ENCODE measurements around the gene UIMC1. TPM values are rescaled to one million over a fixed set of nuclear protein-coding genes. Genes with fewer than 3 reads are reported as not detected.

The UIMC1 gene
- total and polyA plus RNA-seq, 2 donors (not counting 1 experiment from before 2014, with no cell fraction given): 49.2 to 98.1 TPM

DNA sequence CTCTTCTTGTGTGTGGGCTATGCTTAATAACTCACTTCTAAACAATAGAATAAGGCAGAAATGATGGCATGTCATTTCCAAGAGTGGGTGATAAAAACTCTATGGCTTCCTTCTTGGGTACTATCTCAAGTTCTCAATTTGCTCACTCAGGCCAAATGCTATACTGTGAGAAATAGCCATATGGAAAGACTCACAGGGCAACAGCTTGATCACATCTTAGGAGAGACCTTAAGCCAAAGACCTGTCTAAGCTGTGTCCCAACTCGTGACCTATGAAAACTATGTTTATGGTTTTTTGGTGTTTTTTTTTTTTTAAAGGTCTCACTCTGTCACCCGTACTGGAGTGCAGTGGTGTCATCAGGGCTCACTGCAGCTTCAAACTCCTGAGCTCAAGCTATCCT lies 2.1 kb upstream of the UIMC1 start:
- no peak overlapping the region for H2AFZ ChIP-seq (ENCODE audit: insufficient read depth, low read depth, low read length, poor library complexity, severe bottlenecking)
- TF ChIP-seq, protein P1, sequence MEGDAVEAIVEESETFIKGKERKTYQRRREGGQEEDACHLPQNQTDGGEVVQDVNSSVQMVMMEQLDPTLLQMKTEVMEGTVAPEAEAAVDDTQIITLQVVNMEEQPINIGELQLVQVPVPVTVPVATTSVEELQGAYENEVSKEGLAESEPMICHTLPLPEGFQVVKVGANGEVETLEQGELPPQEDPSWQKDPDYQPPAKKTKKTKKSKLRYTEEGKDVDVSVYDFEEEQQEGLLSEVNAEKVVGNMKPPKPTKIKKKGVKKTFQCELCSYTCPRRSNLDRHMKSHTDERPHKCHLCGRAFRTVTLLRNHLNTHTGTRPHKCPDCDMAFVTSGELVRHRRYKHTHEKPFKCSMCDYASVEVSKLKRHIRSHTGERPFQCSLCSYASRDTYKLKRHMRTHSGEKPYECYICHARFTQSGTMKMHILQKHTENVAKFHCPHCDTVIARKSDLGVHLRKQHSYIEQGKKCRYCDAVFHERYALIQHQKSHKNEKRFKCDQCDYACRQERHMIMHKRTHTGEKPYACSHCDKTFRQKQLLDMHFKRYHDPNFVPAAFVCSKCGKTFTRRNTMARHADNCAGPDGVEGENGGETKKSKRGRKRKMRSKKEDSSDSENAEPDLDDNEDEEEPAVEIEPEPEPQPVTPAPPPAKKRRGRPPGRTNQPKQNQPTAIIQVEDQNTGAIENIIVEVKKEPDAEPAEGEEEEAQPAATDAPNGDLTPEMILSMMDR (IDR thresholded peaks at IDR 0.05): no peak
- TF ChIP-seq EZH2 (IDR thresholded peaks at IDR 0.05; ENCODE audit: borderline replicate concordance, insufficient read depth, low read depth, low read length, poor library complexity, severe bottlenecking): no peak
- H3K4me3 Mint-ChIP-seq: no peak overlapping the region
- 100% methylated on average over 1 of the region's 2 CpGs for WGBS (ENCODE audit: insufficient coverage)
- no peaks in the 10 kb centered on the region for H3K9me3 Mint-ChIP-seq (ENCODE audit: insufficient read depth)
- H3K4me2 ChIP-seq (replicated peaks; ENCODE audit: low read depth, low read length, poor library complexity, severe bottlenecking): no peak overlapping the region
- H3K36me3 ChIP-seq (replicated peaks in 1 of 2; ENCODE audit: control extremely low read depth in 1 of 2, control insufficient read depth in 1 of 2, extremely low read depth in 1 of 2, insufficient read depth in 2 of 2, low read length in 1 of 2): peaks cover 0 to 3% of the 10 kb centered on the region in 2 experiments
- H3K9me3 ChIP-seq (ENCODE audit: control extremely low read depth in 1 of 3, control insufficient read depth in 2 of 3, insufficient read depth in 1 of 3, low read length in 2 of 3): peaks cover 0 to 7% (median 0%) of the 10 kb centered on the region in 3 donors
- H3K27ac Mint-ChIP-seq: no peak overlapping the region
- no peak overlapping the region for H3K9ac ChIP-seq (ENCODE audit: low read length)
- CTCF ChIA-PET: interaction anchor here (1.0 to 1.2 kb wide), 2 partner anchors 12 to 433 kb away, joined by 3 read pairs; no protein-coding TSS in a partner anchor
- DNase-seq (no peak), ATAC-seq (ENCODE audit: low read depth) (no peak)
- no peak overlapping the region for H3K27ac ChIP-seq (ENCODE audit: low read length in 2 of 2)
- H3K27me3 ChIP-seq (replicated peaks in 1 of 4; ENCODE audit: control extremely low read depth in 1 of 4, control insufficient read depth in 3 of 4, insufficient read depth in 4 of 4, low read length in 3 of 4): no peaks in the 10 kb centered on the region
- POLR2A ChIA-PET: no interaction called here
- peaks cover 24% of the 10 kb centered on the region for H4K20me1 ChIP-seq (ENCODE audit: control insufficient read depth, insufficient read depth, low read length, poor library complexity, severe bottlenecking)
- H3K27me3 Mint-ChIP-seq: no peaks in the 10 kb centered on the region
- H3K4me1 ChIP-seq (ENCODE audit: control insufficient read depth in 2 of 2, insufficient read depth in 2 of 2, low read length in 2 of 2): peaks cover 18 to 27% of the 10 kb centered on the region in 2 donors
- H3K4me3 ChIP-seq (ENCODE audit: control extremely low read depth in 1 of 5, extremely low read depth in 1 of 5, insufficient read depth in 1 of 5, low read depth in 2 of 5, low read length in 4 of 5): no peak overlapping the region
- H3K79me2 ChIP-seq (ENCODE audit: control insufficient read depth, insufficient read depth, low read length): peaks cover 41% of the 10 kb centered on the region
- intact Hi-C loops (cut with micrococcal nuclease): loop anchor here (5.0 kb wide), 1 partner anchor 621 kb away; the partner anchor contains the start of genes HIGD2A and NOP16
- peaks cover 23% of the 10 kb centered on the region for H3K4me1 Mint-ChIP-seq

DNA sequence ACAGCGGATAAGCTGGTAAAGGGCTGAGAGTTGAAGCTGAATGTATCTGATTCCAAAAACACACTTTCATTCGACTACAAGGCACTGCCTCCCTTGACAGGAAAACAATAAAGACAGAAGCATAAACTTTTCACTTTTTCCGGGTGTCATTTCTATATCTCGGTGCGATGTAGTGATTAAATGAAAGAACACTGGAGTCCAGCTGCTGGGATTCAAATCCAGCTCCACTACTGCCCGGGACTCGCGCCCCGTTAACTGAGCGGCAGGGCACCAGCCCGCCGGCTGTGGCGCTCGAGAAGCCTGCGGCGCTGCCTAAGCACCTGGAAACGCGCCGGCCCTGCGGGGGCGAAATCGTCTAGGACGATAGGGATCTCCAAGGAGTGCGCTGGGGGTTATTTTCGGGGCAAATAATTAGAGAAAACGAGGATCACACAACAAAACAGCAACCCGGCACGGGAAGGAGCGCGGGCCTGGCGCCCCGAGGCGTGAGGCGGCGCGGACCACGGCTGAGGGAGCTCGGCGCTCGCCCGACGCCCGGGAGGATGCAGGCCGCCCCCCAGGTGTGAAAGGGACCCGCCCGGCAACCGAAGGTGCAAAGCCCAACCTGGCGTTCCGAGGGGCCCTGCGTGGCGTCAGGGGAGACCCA lies 837 bp downstream of the UIMC1 start:
- Histone ChIP-seq H3K27me3 (replicated peaks in 1 of 4; ENCODE audit: control extremely low read depth in 1 of 4, control insufficient read depth in 3 of 4, insufficient read depth in 4 of 4, low read length in 3 of 4) (no peaks in the 10 kb centered on the region), H3K9ac (ENCODE audit: low read length) (peak overlapping the region; percentile 96), H3K4me2 (replicated peaks; ENCODE audit: low read depth, low read length, poor library complexity, severe bottlenecking) (peak overlapping the region; percentile 87), H3K4me1 (ENCODE audit: control insufficient read depth in 2 of 2, insufficient read depth in 2 of 2, low read length in 2 of 2) (peaks cover 19 to 29% of the 10 kb centered on the region in 2 donors), H3K36me3 (replicated peaks in 1 of 2; ENCODE audit: control extremely low read depth in 1 of 2, control insufficient read depth in 1 of 2, extremely low read depth in 1 of 2, insufficient read depth in 2 of 2, low read length in 1 of 2) (peaks cover 0 to 3% of the 10 kb centered on the region in 2 experiments), H3K4me3 (ENCODE audit: control extremely low read depth in 1 of 5, extremely low read depth in 1 of 5, insufficient read depth in 1 of 5, low read depth in 2 of 5, low read length in 4 of 5) (peak overlapping the region; percentile 62 to 100 (median 95)), H2AFZ (ENCODE audit: insufficient read depth, low read depth, low read length, poor library complexity, severe bottlenecking) (peak overlapping the region; percentile 93), H4K20me1 (ENCODE audit: control insufficient read depth, insufficient read depth, low read length, poor library complexity, severe bottlenecking) (peaks cover 38% of the 10 kb centered on the region), H3K9me3 (ENCODE audit: control extremely low read depth in 1 of 3, control insufficient read depth in 2 of 3, insufficient read depth in 1 of 3, low read length in 2 of 3) (peaks cover 0 to 7% (median 0%) of the 10 kb centered on the region in 3 donors), H3K27ac (ENCODE audit: low read length in 2 of 2) (peak overlapping the region; percentile 90 to 94), H3K79me2 (ENCODE audit: control insufficient read depth, insufficient read depth, low read length) (peaks cover 65% of the 10 kb centered on the region)
- peak overlapping the region; percentile 96 for H3K27ac Mint-ChIP-seq
- peaks cover 36% of the 10 kb centered on the region for H3K4me1 Mint-ChIP-seq
- intact Hi-C loops (cut with micrococcal nuclease): loop anchor here (1.0 to 5.0 kb wide), 2 partner anchors 17 to 618 kb away; partner anchors contain the start of genes HIGD2A, NOP16 and ZNF346
- H3K9me3 Mint-ChIP-seq (ENCODE audit: insufficient read depth): no peaks in the 10 kb centered on the region
- under 1% methylated on average over 47 of the region's 51 CpGs for WGBS (ENCODE audit: insufficient coverage)
- DNase-seq (peak; percentile 81), ATAC-seq (ENCODE audit: low read depth) (peak; percentile 38)
- ChIA-PET CTCF (interaction anchor here (0.8 to 3.1 kb wide), 7 partner anchors 10 to 66 kb away, joined by 3 to 23 read pairs (median 4); no protein-coding TSS in a partner anchor), POLR2A (interaction anchor here (0.7 to 1.4 kb wide), 5 partner anchors 9 to 127 kb away, joined by 3 to 7 read pairs (median 4); no protein-coding TSS in a partner anchor)
- TF ChIP-seq EZH2 (IDR thresholded peaks at IDR 0.05; ENCODE audit: borderline replicate concordance, insufficient read depth, low read depth, low read length, poor library complexity, severe bottlenecking): no peak
- TF ChIP-seq, protein P1 (IDR thresholded peaks at IDR 0.05): peak; percentile 53
- no peaks in the 10 kb centered on the region for H3K27me3 Mint-ChIP-seq
- peak overlapping the region; percentile 96 for H3K4me3 Mint-ChIP-seq

Measured in B cell (primary cell).